ENCODE measurements around the gene STMN3. TPM values are rescaled to one million over a fixed set of nuclear protein-coding genes. Genes with fewer than 3 reads are reported as not detected.

Gene STMN3
- total RNA-seq, 6 donors from 2014 or later = 2.1 to 16.5 (median 9.1) TPM

DNA sequence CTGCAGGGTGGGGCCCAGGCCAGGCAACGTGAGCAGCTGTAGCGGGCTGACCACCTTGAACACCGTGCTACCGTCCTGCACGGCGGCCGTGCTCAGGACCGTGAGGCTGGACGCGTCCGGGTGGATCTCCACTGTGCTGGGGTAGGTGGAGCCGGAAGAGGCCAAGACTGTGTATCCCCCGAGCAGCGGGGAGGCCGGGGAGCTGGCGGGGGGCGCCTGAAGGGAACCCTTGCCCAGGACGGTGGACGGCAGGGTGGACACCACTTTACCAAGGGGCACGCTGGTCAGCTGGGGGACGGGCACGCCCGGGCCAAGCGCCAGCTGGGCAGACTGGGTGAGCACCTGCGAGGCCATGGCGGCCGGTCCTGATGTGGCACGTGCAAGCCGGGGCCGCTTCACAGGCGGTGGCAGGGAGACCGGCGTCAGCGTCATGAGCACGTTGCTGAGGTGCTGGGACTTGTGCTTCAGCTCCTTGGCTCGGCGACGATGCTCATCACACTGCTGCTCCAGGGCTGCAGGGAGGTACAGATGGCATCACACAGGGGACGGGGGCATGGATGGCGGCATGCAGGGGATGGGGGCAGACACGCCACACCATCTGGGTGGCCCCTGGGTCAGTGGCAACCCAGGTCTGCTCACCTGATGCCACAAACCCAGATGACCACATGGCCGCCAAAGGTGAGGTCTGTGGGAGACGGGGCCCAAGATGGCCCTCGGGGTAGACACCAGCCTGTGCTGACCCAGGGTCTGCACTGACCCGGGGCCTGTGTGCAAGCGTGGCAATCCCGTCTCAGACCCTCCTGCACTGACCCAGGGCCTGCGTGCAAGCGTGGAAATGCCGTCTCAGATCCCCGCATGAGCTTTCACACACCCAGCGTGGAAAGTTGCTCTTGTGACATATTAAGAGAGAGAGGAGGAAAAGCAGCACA is 62.7 kb downstream of the STMN3 start:
- 92 to 94% methylated on average over 19 to 48 of the region's 52 CpGs for WGBS, 2 donors
- Histone ChIP-seq H3K36me3 (peaks cover 17 to 69% (median 58%) of the 10 kb centered on the region in 4 donors), H3K4me1 (no peaks in the 10 kb centered on the region), H3K27me3 (no peaks in the 10 kb centered on the region), H3K9me3 (no peaks in the 10 kb centered on the region), H3K4me3 (no peak overlapping the region), H3K27ac (no peak overlapping the region)
- DNase-seq = no peak
- TF ChIP-seq, protein P1, sequence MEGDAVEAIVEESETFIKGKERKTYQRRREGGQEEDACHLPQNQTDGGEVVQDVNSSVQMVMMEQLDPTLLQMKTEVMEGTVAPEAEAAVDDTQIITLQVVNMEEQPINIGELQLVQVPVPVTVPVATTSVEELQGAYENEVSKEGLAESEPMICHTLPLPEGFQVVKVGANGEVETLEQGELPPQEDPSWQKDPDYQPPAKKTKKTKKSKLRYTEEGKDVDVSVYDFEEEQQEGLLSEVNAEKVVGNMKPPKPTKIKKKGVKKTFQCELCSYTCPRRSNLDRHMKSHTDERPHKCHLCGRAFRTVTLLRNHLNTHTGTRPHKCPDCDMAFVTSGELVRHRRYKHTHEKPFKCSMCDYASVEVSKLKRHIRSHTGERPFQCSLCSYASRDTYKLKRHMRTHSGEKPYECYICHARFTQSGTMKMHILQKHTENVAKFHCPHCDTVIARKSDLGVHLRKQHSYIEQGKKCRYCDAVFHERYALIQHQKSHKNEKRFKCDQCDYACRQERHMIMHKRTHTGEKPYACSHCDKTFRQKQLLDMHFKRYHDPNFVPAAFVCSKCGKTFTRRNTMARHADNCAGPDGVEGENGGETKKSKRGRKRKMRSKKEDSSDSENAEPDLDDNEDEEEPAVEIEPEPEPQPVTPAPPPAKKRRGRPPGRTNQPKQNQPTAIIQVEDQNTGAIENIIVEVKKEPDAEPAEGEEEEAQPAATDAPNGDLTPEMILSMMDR (IDR thresholded peaks at IDR 0.05) = no peak
- no peak for TF ChIP-seq POLR2AphosphoS5 (IDR thresholded peaks at IDR 0.05)
- no peak for TF ChIP-seq EP300 (IDR thresholded peaks at IDR 0.05)
- TF ChIP-seq POLR2A (IDR thresholded peaks at IDR 0.05) = no peak
- no peak for ATAC-seq (ENCODE audit: low FRiP score in 2 of 2)

Small RNA genes lying within 50 kb of the gene (small RNA-seq; reads per million reads assigned to genes)
- gene TNFRSF6B = 0 reads per million in 4 donors

Other genes starting within 250 kb of the STMN3 start
- gene KCNQ2, start 180.8 kb downstream of the STMN3 start, total RNA-seq = under 1 TPM in 1 of 6 donors, not detected in 5; 0.66 TPM
- 1 to 10 TPM in 2 of 6 donors, under 1 TPM in 2, not detected in 2; 0.61 to 1.6 (median 1.1) TPM for gene EEF1A2, start 154.3 kb downstream of the STMN3 start, total RNA-seq
- 100 to 1,000 TPM in 5 of 6 donors, 10 to 100 TPM in 1; 91.1 to 468 (median 416) TPM for gene PPDPF, start 132.7 kb downstream of the STMN3 start, total RNA-seq
- 1 to 10 TPM; 3.3 to 9.8 (median 6.0) TPM for gene PTK6, start 116.0 kb downstream of the STMN3 start, total RNA-seq
- not detected for gene SRMS, start 105.7 kb downstream of the STMN3 start, total RNA-seq
- gene FNDC11, start 99.3 kb downstream of the STMN3 start, total RNA-seq = 1 to 10 TPM in 4 of 6 donors, under 1 TPM in 2; 0.29 to 6.5 (median 1.4) TPM
- 100 to 1,000 TPM in 1 of 6 donors, 10 to 100 TPM in 5; 40.1 to 102 (median 56.6) TPM for gene HELZ2, start 79.2 kb downstream of the STMN3 start, total RNA-seq
- 10 to 100 TPM; 10.1 to 12.9 (median 12.4) TPM for gene GMEB2, start 26.3 kb downstream of the STMN3 start, total RNA-seq
- 10 to 100 TPM in 5 of 6 donors, 1 to 10 TPM in 1; 8.6 to 73.3 (median 32.5) TPM for gene RTEL1, start 4.9 kb upstream of the STMN3 start, total RNA-seq
- gene TNFRSF6B, start 43.2 kb upstream of the STMN3 start, total RNA-seq = 10 to 100 TPM; 13.8 to 34.8 (median 16.9) TPM
- gene ARFRP1, start 54.6 kb upstream of the STMN3 start, total RNA-seq = 10 to 100 TPM; 26.8 to 56.4 (median 46.3) TPM
- gene ZGPAT, start 54.6 kb upstream of the STMN3 start, total RNA-seq = 10 to 100 TPM; 24.8 to 70.2 (median 36.8) TPM
- 10 to 100 TPM; 12.4 to 51.3 (median 15.3) TPM for gene LIME1, start 83.2 kb upstream of the STMN3 start, total RNA-seq
- gene SLC2A4RG, start 86.4 kb upstream of the STMN3 start, total RNA-seq = 100 to 1,000 TPM in 1 of 6 donors, 10 to 100 TPM in 5; 28.8 to 106 (median 71.9) TPM
- gene ZBTB46, start 177.8 kb upstream of the STMN3 start, total RNA-seq = 10 to 100 TPM in 4 of 6 donors, 1 to 10 TPM in 2; 7.6 to 25.3 (median 11.6) TPM
- gene ABHD16B, start 208.1 kb upstream of the STMN3 start, total RNA-seq = under 1 TPM in 1 of 6 donors, not detected in 5; 0.23 TPM
- gene TPD52L2, start 211.8 kb upstream of the STMN3 start, total RNA-seq = 100 to 1,000 TPM in 1 of 6 donors, 10 to 100 TPM in 5; 64.2 to 103 (median 79.4) TPM
- 10 to 100 TPM; 44.6 to 66.0 (median 60.7) TPM for gene DNAJC5, start 241.7 kb upstream of the STMN3 start, total RNA-seq